Measurements from ENCODE around the gene PNPLA7. TPM values are rescaled to one million over a fixed set of nuclear protein-coding genes. Genes with fewer than 3 reads are reported as not detected.

The PNPLA7 gene
- total and polyA plus RNA-seq, 2 of the 13 experiments (the other 11 are each of a cell fraction or from before 2014, with no cell fraction given): 0.42 to 1.5 TPM

DNA sequence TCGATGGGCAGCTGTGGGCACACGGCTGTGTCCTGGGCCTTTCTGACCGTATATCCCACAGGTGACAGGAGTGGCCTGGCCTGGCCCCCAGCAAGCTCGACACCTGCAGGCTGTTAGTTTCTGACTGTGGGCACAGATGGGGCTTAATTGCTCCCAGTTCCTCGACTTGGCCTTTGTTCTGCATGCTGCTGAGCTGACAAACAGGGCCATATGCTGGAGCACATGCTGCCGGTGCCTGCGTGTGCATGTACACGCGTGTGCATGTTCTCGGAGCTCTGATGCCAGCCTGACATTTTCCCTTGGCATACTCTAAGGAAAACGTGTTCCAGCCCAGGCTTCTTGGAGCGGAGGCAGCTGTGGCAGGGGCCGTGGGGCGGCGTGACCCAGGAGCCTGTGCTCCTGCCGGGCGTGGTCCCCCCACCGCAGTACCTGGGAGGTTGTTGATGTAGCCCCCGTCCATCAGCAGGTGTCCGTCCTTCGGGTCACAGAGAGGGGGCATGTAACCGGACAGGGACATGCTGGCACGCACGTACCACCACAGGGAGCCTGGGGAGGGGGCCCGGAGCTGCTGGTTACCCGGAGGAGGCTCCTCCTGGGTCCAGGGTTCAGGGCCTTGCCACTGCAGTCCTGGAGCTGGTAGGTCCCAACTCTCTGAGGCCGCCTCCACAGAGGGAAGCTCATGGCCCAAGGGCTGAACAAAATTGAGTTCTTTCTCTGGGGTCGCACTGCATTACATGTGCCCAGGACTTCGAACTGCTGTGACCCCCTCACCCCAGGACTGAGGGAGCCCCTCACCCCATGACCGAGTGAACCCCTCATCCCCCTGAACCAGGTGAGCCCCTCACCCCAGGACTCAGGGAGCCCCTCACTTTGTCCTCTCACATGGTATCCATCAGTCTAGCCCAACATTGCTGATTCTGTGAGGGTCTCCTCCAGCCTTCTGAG is 86.9 kb downstream of the PNPLA7 start (continued):
- TF ChIP-seq, protein P1, sequence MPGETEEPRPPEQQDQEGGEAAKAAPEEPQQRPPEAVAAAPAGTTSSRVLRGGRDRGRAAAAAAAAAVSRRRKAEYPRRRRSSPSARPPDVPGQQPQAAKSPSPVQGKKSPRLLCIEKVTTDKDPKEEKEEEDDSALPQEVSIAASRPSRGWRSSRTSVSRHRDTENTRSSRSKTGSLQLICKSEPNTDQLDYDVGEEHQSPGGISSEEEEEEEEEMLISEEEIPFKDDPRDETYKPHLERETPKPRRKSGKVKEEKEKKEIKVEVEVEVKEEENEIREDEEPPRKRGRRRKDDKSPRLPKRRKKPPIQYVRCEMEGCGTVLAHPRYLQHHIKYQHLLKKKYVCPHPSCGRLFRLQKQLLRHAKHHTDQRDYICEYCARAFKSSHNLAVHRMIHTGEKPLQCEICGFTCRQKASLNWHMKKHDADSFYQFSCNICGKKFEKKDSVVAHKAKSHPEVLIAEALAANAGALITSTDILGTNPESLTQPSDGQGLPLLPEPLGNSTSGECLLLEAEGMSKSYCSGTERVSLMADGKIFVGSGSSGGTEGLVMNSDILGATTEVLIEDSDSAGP (CRISPR knock-in tag; IDR thresholded peaks at IDR 0.05; ENCODE audit: borderline replicate concordance): peak; percentile 71; the same call in 1 of the 2 replicates
- TF ChIP-seq NR2F1 (CRISPR knock-in tag; IDR thresholded peaks at IDR 0.05) (0 out of 4 replicates have a peak, but pooled peaks of 1 of the 2 experiments have one; percentile 9), PAXIP1 (CRISPR knock-in tag; conservative IDR thresholded peaks at IDR 0.05) (peak; percentile 94), ZNF777 (CRISPR knock-in tag; IDR thresholded peaks at IDR 0.05) (peak; percentile 63; the same call in 1 of the 2 replicates), MATR3 (CRISPR knock-in tag; IDR thresholded peaks at IDR 0.05) (no peak), FOXJ3 (CRISPR knock-in tag; IDR thresholded peaks at IDR 0.05; ENCODE audit: borderline replicate concordance) (no peak), ZSCAN30 (CRISPR knock-in tag; IDR thresholded peaks at IDR 0.05) (no peak), ZNF720 (CRISPR knock-in tag; IDR thresholded peaks at IDR 0.05) (no peak), SRF (IDR thresholded peaks at IDR 0.05; ENCODE audit: low read depth, low read length) (no peak), ERF (CRISPR knock-in tag; IDR thresholded peaks at IDR 0.05) (peak; percentile 40; the same call in 1 of the 2 replicates)

Data from HepG2 (cell line).